ENCODE measurements around the gene LRRC27. TPM values are rescaled to one million over a fixed set of nuclear protein-coding genes. Genes with fewer than 3 reads are reported as not detected.

LRRC27 gene
- total RNA-seq: 3.2 and 5.9 TPM in 2 replicates

DNA sequence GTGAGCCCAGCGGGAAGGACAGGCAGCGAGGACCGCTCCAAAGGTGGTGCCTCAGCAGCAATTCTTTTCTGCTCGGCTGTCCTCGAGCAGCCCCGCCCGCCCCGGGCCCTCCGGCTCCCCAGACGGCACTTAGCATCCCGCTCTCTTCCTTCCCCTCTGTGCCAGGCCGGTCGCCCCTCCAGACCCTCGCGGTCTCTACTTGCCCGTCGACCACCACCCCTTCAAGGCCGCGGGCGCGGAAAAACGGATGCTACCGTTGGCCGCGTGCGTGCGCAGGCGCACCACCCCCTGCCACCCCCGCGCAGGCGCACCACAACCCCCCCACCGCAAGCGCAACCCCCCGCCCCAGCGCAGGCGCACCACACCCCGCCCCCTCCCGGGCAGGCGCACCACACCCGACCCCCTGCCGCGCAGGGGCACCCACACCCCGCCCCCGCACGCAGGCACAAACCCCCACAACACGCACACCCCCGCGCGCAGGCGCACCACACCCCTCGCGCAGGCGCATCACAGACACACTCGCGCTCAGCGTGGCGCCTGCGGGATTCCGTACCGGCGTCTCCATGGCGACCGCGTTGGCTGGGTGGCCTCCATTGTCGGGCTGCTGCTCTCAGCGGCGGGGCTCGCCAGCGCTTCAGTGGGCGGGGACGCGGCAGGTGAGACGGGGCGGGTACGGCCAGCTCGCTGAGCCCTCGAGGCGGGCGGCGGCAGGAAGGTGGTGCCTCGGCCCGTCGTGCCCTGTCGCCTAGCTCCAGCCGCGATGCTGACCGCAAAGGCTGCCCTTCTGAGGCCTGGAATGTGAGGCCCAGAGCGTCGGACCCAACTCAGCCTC is at the start of gene LRRC27:
Gene LRRC27, plus strand, starts transcription at position 593 of the 832 bp plus-strand sequence. CDS start 1,332 bp downstream, outside the sequence.

GRCh38 chr10:132307823-132308586 is 24.0 kb upstream of the LRRC27 start, which contains the start of gene STK32C:
Gene STK32C (minus strand): TSS chr10:132307950. CDS start chr10:132307833, 117 bp downstream.

GRCh38 chr10:132397036-132397541 is 65.1 kb downstream of the LRRC27 start, which contains the start of gene PWWP2B:
Gene PWWP2B (plus strand): TSS chr10:132397200. CDS start chr10:132397227, 27 bp downstream.

Other genes starting within 250 kb of the LRRC27 start
- gene DPYSL4, start 145.2 kb upstream of the LRRC27 start, total RNA-seq: 5.9 and 7.1 TPM in 2 replicates
- 11.9 and 12.8 TPM in 2 replicates for gene STK32C, start 24.2 kb upstream of the LRRC27 start, total RNA-seq
- 4.2 and 4.5 TPM in 2 replicates for gene PWWP2B, start 65.0 kb downstream of the LRRC27 start, total RNA-seq
- gene INPP5A, start 205.6 kb downstream of the LRRC27 start, total RNA-seq: 23.8 and 25.6 TPM in 2 replicates